K562 (cell line): ENCODE data around the gene LRRFIP2. TPM values are rescaled to one million over a fixed set of nuclear protein-coding genes. Genes with fewer than 3 reads are reported as not detected.

Source experiments
- ATAC-seq: fragments of 200-7000 bp; cut with Tn5 transposase; 3 replicates; pipeline ENCODE4 v1.9.1; 2020; ENCODE audit warnings: moderate library complexity
- BruUV-seq: library from RNA; stranded (reverse); fragments of 400-500 nt; replicated peaks from 2 replicates; lab custom pipeline; 2021; lab: Mats Ljungman, UMichigan
- CTCF ChIA-PET: fragments of 300-600 bp; formaldehyde crosslinking; extraction: SDS; loops from one replicate; lab custom pipeline; 2021; ENCODE audit warnings: low intra/inter-chr PET ratio; lab: Yijun Ruan, JAX
- POLR2A ChIA-PET: fragments of 300-600, 350-650 bp; sonication (Branson Sonifier 250); formaldehyde crosslinking; extraction: SDS; loops from one replicate; lab custom pipeline; 2021; ENCODE audit warnings: antibody characterized with exemption, inconsistent platforms; lab: Yijun Ruan, JAX
- DNase-seq, 4 experiments: peaks; one replicate each; pipeline versions ENCODE4 v3.0.0 to v3.0.0-alpha.2; 2011 to 2018; ENCODE audit warnings: low spot score in 3 of 4, mixed read lengths in 3 of 4; ENCODE audit errors: extremely low read depth in 1 of 4
- FAIRE-seq: peaks from 2 replicates; lab custom pipeline; 2011; peaks lifted over from hg19 to GRCh38; lab: Jason Lieb, UNC
- H2AFZ ChIP-seq: 2 replicates; pipeline ENCODE4 v1.6.0; 2011; ENCODE audit warnings: low read depth, low read length, control low read depth, inconsistent platforms
- H3K27ac ChIP-seq: fragments of 200-600 bp; 3 replicates; pipeline ENCODE4 v1.8.0; 2011; ENCODE audit warnings: low read depth, mild to moderate bottlenecking, control low read depth, inconsistent platforms, low read length, moderate library complexity, mixed read lengths; ENCODE audit errors: extremely low read depth
- H3K27me3 ChIP-seq, 2 experiments: fragments of 300-600 bp in 1 of 2; 2 replicates in 1 of 2; 3 replicates in 1 of 2; pipeline versions ENCODE4 v1.6.0 to v1.8.0; 2011; ENCODE audit warnings: inconsistent platforms in 2 of 2, low read length in 2 of 2, mild to moderate bottlenecking in 1 of 2, mixed read lengths in 1 of 2, moderate library complexity in 1 of 2; ENCODE audit not compliant: control insufficient read depth in 2 of 2, insufficient read depth in 2 of 2
- H3K36me3 ChIP-seq: fragments of 300-600 bp; 3 replicates; pipeline ENCODE4 v1.8.0; 2011; ENCODE audit warnings: mild to moderate bottlenecking, low read length, inconsistent platforms; ENCODE audit not compliant: control insufficient read depth, insufficient read depth
- H3K4me1 ChIP-seq, 2 experiments: fragments of 200-600 bp in 1 of 2; replicated peaks in 1 of 2; 2 replicates in 1 of 2; 3 replicates in 1 of 2; pipeline versions ENCODE4 v1.5.1 to v1.8.0; 2011; ENCODE audit warnings: inconsistent platforms in 2 of 2, low read length in 2 of 2, mild to moderate bottlenecking in 1 of 2, mixed read lengths in 1 of 2, moderate library complexity in 1 of 2; ENCODE audit not compliant: control insufficient read depth in 2 of 2, insufficient read depth in 2 of 2
- H3K4me2 ChIP-seq: 2 replicates; pipeline ENCODE4 v1.6.1; 2011; ENCODE audit warnings: low read length, control low read depth, inconsistent platforms, mixed read lengths; ENCODE audit not compliant: insufficient read depth
- H3K4me3 ChIP-seq: fragments of 200-600 bp; sonication (generic), shearing (Covaris generic); 2 replicates; pipeline ENCODE4 v1.5.1; 2016; ENCODE audit warnings: control low read depth, inconsistent platforms
- H3K79me2 ChIP-seq: fragments of 200-600 bp; 3 replicates; pipeline ENCODE4 v1.8.0; 2011; ENCODE audit warnings: low read length, inconsistent platforms; ENCODE audit not compliant: control insufficient read depth, insufficient read depth
- H3K9ac ChIP-seq, 2 experiments: 2 replicates each; pipeline versions ENCODE4 v1.6.0 to v1.6.1; 2011; ENCODE audit warnings: low read depth in 2 of 2, low read length in 2 of 2, control low read depth in 1 of 2, inconsistent platforms in 1 of 2, mild to moderate bottlenecking in 1 of 2, mixed read lengths in 1 of 2; ENCODE audit not compliant: insufficient read depth in 1 of 2
- H3K9me1 ChIP-seq: one replicate; pipeline ENCODE4 v1.6.0; 2011; ENCODE audit warnings: inconsistent platforms, mild to moderate bottlenecking, low read length, moderate library complexity; ENCODE audit not compliant: control insufficient read depth, insufficient read depth
- H3K9me3 ChIP-seq: replicated peaks from 2 replicates; pipeline ENCODE4 v1.5.1; 2011; ENCODE audit warnings: low read depth, low read length, inconsistent platforms; ENCODE audit not compliant: control insufficient read depth, insufficient read depth
- H4K20me1 ChIP-seq: replicated peaks from 2 replicates; pipeline ENCODE4 v1.6.1; 2011; ENCODE audit warnings: low read length, inconsistent platforms, mixed read lengths; ENCODE audit not compliant: control insufficient read depth, insufficient read depth
- CCNT2 ChIP-seq: IDR thresholded peaks from 2 replicates; pipeline ENCODE4 v1.6.1; 2011; ENCODE audit warnings: borderline replicate concordance, low read depth, mild to moderate bottlenecking, moderate library complexity, mixed read lengths, low read length; ENCODE audit not compliant: insufficient read length; ENCODE audit errors: extremely low read depth
- EGR1 ChIP-seq: fragments of 450-650 bp; conservative IDR thresholded peaks from 2 replicates; pipeline ENCODE4 v1.6.1; 2017; ENCODE audit warnings: mild to moderate bottlenecking
- HEY1 ChIP-seq: fragments of 250-450 bp; sonication (Bioruptor Pico); IDR thresholded peaks from 2 replicates; pipeline ENCODE4 v1.5.0; 2020; ENCODE audit warnings: mild to moderate bottlenecking, moderate library complexity, borderline replicate concordance
- IRF2 ChIP-seq: sonication (generic); formaldehyde crosslinking; IDR thresholded peaks from 2 replicates; pipeline ENCODE4 v1.8.1; 2022; ENCODE audit warnings: mild to moderate bottlenecking, missing genetic modification reagents
- PHF20 ChIP-seq: fragments of 450-650 bp; IDR thresholded peaks from 2 replicates; pipeline ENCODE4 v1.6.1; 2018; ENCODE audit not compliant: partially characterized antibody
- RBM22 ChIP-seq: fragments of 200-400 bp; formaldehyde crosslinking; IDR thresholded peaks from 2 replicates; pipeline ENCODE4 v1.6.1; 2018; ENCODE audit warnings: low read length, low read depth; ENCODE audit not compliant: poor library complexity, severe bottlenecking
- SIN3B ChIP-seq: fragments of 450-650 bp; IDR thresholded peaks from 2 replicates; pipeline ENCODE4 v1.6.1; 2017; ENCODE audit warnings: low read depth, mild to moderate bottlenecking, moderate library complexity
- SNRNP70 ChIP-seq: fragments of 200-400 bp; formaldehyde crosslinking; optimal IDR thresholded peaks from 2 replicates; pipeline ENCODE3; 2017; ENCODE audit warnings: low read depth, low read length
- ZBTB34 ChIP-seq: fragments of 250-450 bp; sonication (Bioruptor Pico); IDR thresholded peaks from 2 replicates; pipeline ENCODE4 v1.8.0; 2021; ENCODE audit warnings: mild to moderate bottlenecking, moderate library complexity
- ZNF3 ChIP-seq: fragments of 250-450 bp; sonication (Bioruptor Pico); IDR thresholded peaks from 2 replicates; pipeline ENCODE4 v1.5.0; 2021; ENCODE audit warnings: mild to moderate bottlenecking, moderate library complexity
- ZNF586 ChIP-seq: fragments of 450-650 bp; formaldehyde crosslinking; conservative IDR thresholded peaks from 2 replicates; pipeline ENCODE4 v1.4.0; 2020; ENCODE audit warnings: mild to moderate bottlenecking, moderate library complexity
- ZNF717 ChIP-seq: fragments of 250-450 bp; sonication (Bioruptor Pico); IDR thresholded peaks from 2 replicates; pipeline ENCODE4 v1.5.0; 2021
- in situ Hi-C: fragments of 300-500 bp; cut with MboI; formaldehyde crosslinking; loops from 4 replicates; pipeline ENCODE4 v1.15.0; 2018; ENCODE audit warnings: inconsistent platforms, mixed read lengths
- intact Hi-C: fragments of 100-400 bp; cut with micrococcal nuclease; formaldehyde crosslinking; loops from 2 replicates; pipeline ENCODE4 v1.14.2; 2022
- polyA plus RNA-seq, 8 experiments: library from polyadenylated mRNA; depleted of rRNA in 4 of 8; stranded (reverse) in 5 of 8; unstranded in 3 of 8; fragments of >200 nt; fragmentation: Nextera tagmentation in 2 of 8; fragmentation: Illumina TruSeq in 1 of 8; extraction: Ambion mirVana in 2 of 8; extraction: Trizol in 1 of 8; gene quantifications; 2 replicates each; pipeline versions ENCODE4 v1.2.1 to v1.2.3, GENCODE V29; 2011 to 2014; ENCODE audit warnings: inconsistent platforms in 1 of 8, missing spikeins in 1 of 8
- total RNA-seq, 7 experiments: library from RNA; depleted of rRNA in 6 of 7; stranded (reverse); fragments of >200 nt in 6 of 7; fragmentation: Illumina TruSeq in 2 of 7; extraction: Trizol in 2 of 7; gene quantifications; 2 replicates each; pipeline versions ENCODE4 v1.2.1 to v1.2.3, GENCODE V29; 2011 to 2021; ENCODE audit warnings: low replicate concordance in 1 of 7

LRRFIP2 gene
- total and polyA plus RNA-seq, 9 of the 15 experiments (the other 6 are each of a cell fraction or from before 2014, with no cell fraction given) = 9.9 to 53.9 (median 42.7) TPM

DNA sequence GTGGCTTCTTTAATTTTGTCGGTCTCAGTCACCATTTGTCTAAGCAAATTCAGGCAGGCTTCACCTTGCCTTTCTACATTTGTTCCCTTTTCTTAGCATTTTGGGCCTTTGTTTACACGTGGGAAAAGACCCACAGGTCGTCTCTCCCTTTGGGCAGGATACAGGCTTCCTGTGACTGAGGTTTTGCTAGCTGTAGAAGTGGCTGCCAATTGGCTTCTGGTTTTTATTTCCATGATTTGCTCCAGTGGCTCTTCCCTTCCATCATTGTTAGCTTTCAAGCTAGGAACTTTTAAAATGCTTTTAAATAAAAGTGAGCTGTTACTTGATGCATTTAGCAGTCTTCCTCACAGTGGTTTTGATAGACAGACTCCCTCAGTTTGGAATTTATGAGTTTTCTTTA lies 143.8 kb downstream of the LRRFIP2 start (continued):
- TF ChIP-seq SNRNP70 (no peak), PHF20 (no peak)

DNA sequence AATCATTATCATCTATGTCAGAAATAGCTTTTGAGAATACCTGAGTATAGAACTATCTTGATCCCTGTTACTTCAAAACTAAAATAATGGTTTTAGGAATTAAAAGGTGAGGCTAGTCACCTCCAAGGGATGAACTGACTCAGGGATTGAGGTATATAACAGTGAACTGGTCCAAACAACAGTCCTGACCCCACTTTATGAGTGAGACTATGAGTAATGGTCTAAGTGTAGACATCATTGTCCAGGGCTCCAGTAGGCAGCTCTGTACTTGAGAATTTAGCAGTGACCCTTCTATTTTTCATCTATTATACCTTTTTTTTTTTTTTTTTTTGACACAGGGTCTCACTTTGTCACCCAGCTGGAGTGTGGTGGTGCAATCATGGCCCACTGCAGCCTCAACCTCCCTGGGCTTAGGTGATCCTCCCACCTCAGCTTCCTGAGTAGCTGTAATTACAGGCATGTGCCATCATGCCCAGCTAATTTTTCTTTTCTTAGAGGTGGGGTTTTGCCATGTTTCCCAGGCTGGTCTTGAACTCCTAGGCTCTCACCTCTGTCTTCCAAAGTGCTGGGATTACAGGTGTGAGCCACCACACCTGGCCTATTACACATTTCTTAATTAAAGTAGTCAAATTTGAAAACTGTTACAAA lies 144.7 kb downstream of the LRRFIP2 start:
- ATAC-seq (no peak), DNase-seq (no peak), FAIRE-seq (no peak)
- in situ Hi-C loops (no loop called here), intact Hi-C loops (no loop called here)
- H3K9me3 ChIP-seq = no peaks in the 10 kb centered on the region
- peaks cover 92% of the 10 kb centered on the region for H3K36me3 ChIP-seq
- no peak overlapping the region for H3K27ac ChIP-seq
- no peak overlapping the region for H2AFZ ChIP-seq
- no peak for TF ChIP-seq ZNF586 (CRISPR knock-in tag)
- no peak for TF ChIP-seq IRF2 (CRISPR knock-in tag)
- no peak for TF ChIP-seq ZBTB34 (CRISPR knock-in tag)
- TF ChIP-seq ZNF3 (CRISPR knock-in tag) = no peak
- no peak for TF ChIP-seq RBM22
- no peak for TF ChIP-seq SIN3B
- no peak for TF ChIP-seq HEY1 (CRISPR knock-in tag)
- TF ChIP-seq CCNT2 = no peak
- TF ChIP-seq ZNF717 (CRISPR knock-in tag) = no peak
- TF ChIP-seq EGR1 = no peak
- no peaks in the 10 kb centered on the region for H3K9me1 ChIP-seq
- H3K27me3 ChIP-seq = no peaks in the 10 kb centered on the region
- POLR2A ChIA-PET = interaction anchor here (0.5 to 2.0 kb wide), 7 partner anchors 9 to 302 kb away, joined by 3 to 7 read pairs (median 4); partner anchors contain the start of genes EPM2AIP1 and MLH1
- no peak overlapping the region for H3K4me3 ChIP-seq
- CTCF ChIA-PET = no interaction called here
- no TSS peak for BruUV-seq
- H3K4me1 ChIP-seq = peaks cover 4 to 6% of the 10 kb centered on the region in 2 experiments; a peak in 3 of 5 replicates
- no peak overlapping the region for H3K4me2 ChIP-seq
- H3K79me2 ChIP-seq = no peaks in the 10 kb centered on the region
- H3K9ac ChIP-seq = no peak overlapping the region
- H4K20me1 ChIP-seq = no peaks in the 10 kb centered on the region
